Kidney (tissue), 14 donors: ENCODE data around the gene PRKAA2. TPM values are rescaled to one million over a fixed set of nuclear protein-coding genes. Genes with fewer than 3 reads are reported as not detected.
A peak's percentile ranks its signal among the peaks of the same experiment; 100 is the strongest.

Experiments used
- DNase-seq, 5 donors: peaks; one replicate each; pipeline ENCODE4 v3.0.0-alpha.2; 2013 to 2020
- FAIRE-seq: peaks from 2 replicates; lab custom pipeline; 2012; peaks lifted over from hg19 to GRCh38; lab: Jason Lieb, UNC
- H3K27ac ChIP-seq, 2 donors: one replicate each; pipeline ENCODE4 v1.7.0; 2013; ENCODE audit warnings: low read depth in 2 of 2, low read length in 2 of 2, inconsistent platforms in 1 of 2
- H3K27me3 ChIP-seq: one replicate; pipeline ENCODE4 v1.7.1; 2013; ENCODE audit warnings: low read length, inconsistent platforms; ENCODE audit not compliant: control insufficient read depth, insufficient read depth
- H3K36me3 ChIP-seq, 3 donors: one replicate each; pipeline versions ENCODE4 v1.7.0 to v1.7.1; 2013; ENCODE audit warnings: low read length in 3 of 3, control low read depth in 1 of 3, inconsistent platforms in 1 of 3; ENCODE audit not compliant: insufficient read depth in 3 of 3, control insufficient read depth in 2 of 3
- H3K4me1 ChIP-seq, 3 donors: one replicate each; pipeline versions ENCODE4 v1.7.0 to v1.7.1; 2013; ENCODE audit warnings: low read length in 3 of 3, inconsistent platforms in 1 of 3, low read depth in 1 of 3; ENCODE audit not compliant: control insufficient read depth in 2 of 3, insufficient read depth in 2 of 3
- H3K4me3 ChIP-seq, 3 donors: one replicate each; pipeline versions ENCODE4 v1.7.0 to v1.8.1; 2013; ENCODE audit warnings: low read length in 3 of 3, control low read depth in 1 of 3, inconsistent platforms in 1 of 3
- H3K9ac ChIP-seq, 3 donors: one replicate each; pipeline versions ENCODE4 v1.7.0 to v1.7.1; 2013; ENCODE audit warnings: low read length in 3 of 3, control low read depth in 1 of 3, inconsistent platforms in 1 of 3
- H3K9me3 ChIP-seq, 3 donors: one replicate each; pipeline versions ENCODE4 v1.7.0 to v1.7.1; 2013; ENCODE audit warnings: low read length in 3 of 3, control low read depth in 1 of 3, inconsistent platforms in 1 of 3; ENCODE audit not compliant: control insufficient read depth in 2 of 3, insufficient read depth in 1 of 3
- intact Hi-C: fragments of 100-400 bp; cut with DNase I; formaldehyde crosslinking; loops from one replicate; pipeline ENCODE4 v1.11.1; 2022
- polyA plus RNA-seq: library from polyadenylated mRNA; stranded (reverse); fragments of 350-450 nt; fragmentation: Illumina TruSeq; extraction: RNeasy Lipid Tissue Mini Kit (QIAGEN cat#74804); gene quantifications from one replicate; pipeline ENCODE4 v1.2.3, GENCODE V29; 2014; ENCODE audit warnings: low read depth, low replicate concordance; ENCODE audit not compliant: insufficient read depth
- total RNA-seq: library from RNA; stranded (reverse); fragmentation: NEBNext Ultra II Directional; extraction: Animal tissue kit (Norgen Biotek cat#: 25700); gene quantifications from one replicate; pipeline ENCODE4 v1.2.1, GENCODE V29; 2021
- TF ChIP-seq, protein P1 (sequence below): IDR thresholded peaks from 3 replicates; pipeline ENCODE4 v1.5.1; 2012; ENCODE audit warnings: mild to moderate bottlenecking, moderate library complexity, borderline replicate concordance; ENCODE audit not compliant: insufficient read depth; ENCODE audit errors: extremely low read depth
- donor health status: control.
- donor health status: control.
- donor health status: control.
- donor health status: control.
- donor health status: control.
- donor health status: DM: yes; HTN: yes; CAD: no.
- donor health status: Normal renal cell carcinoma (clear cell type).

PRKAA2 gene
- total and polyA plus RNA-seq, 2 donors from 2014 or later = 7.0 to 11.6 TPM

DNA sequence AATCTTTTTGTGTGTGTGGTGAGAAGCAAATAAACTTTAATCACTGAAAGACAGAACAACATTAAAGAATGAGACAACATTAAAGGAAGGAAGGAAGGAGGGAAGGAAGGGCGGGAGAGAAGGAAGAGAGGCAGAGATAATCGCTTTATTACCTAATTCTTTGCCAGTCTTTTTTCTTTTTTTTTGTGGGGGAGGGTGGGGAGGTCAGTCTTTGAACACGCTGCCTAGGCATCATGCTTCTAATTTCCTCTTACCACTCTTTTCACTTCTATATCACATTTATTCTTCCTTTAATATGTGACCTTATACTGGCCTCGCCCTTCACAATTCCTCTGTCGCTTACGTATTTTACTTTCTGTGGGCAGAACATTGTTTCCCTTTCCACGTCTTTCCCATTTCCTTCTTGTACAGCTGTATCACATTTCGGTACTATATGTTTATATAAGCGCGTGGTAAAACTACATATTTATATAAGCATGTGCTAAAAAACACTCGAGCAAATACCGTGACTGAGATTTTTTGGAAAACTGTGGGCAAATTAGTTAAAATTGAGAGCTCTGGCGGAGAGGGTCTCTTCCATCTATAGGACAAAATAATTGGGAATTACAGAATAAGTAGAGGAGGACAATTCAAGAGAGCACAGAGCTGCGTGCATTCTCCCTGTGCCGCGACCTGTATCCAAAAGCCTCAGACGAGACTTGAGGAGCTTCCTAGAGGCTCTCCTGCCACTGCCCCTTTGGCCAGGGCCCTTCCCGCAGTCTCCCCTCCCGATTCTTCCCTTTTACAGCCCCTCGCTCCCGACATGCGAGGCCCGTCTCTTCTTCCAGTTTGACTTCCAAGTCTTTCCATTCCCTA is 823 bp upstream of the PRKAA2 start:
- Histone ChIP-seq H3K4me1 (peaks cover 3 to 11% (median 5%) of the 10 kb centered on the region in 3 donors), H3K36me3 (no peaks in the 10 kb centered on the region), H3K9me3 (no peaks in the 10 kb centered on the region), H3K4me3 (peak overlapping the region; percentile 53 to 71 (median 59)), H3K9ac (peak overlapping the region; percentile 9 to 74 (median 70)), H3K27me3 (peaks cover 4% of the 10 kb centered on the region), H3K27ac (peak overlapping the region; percentile 87 to 89)
- intact Hi-C loops = no loop called here
- TF ChIP-seq, protein P1, sequence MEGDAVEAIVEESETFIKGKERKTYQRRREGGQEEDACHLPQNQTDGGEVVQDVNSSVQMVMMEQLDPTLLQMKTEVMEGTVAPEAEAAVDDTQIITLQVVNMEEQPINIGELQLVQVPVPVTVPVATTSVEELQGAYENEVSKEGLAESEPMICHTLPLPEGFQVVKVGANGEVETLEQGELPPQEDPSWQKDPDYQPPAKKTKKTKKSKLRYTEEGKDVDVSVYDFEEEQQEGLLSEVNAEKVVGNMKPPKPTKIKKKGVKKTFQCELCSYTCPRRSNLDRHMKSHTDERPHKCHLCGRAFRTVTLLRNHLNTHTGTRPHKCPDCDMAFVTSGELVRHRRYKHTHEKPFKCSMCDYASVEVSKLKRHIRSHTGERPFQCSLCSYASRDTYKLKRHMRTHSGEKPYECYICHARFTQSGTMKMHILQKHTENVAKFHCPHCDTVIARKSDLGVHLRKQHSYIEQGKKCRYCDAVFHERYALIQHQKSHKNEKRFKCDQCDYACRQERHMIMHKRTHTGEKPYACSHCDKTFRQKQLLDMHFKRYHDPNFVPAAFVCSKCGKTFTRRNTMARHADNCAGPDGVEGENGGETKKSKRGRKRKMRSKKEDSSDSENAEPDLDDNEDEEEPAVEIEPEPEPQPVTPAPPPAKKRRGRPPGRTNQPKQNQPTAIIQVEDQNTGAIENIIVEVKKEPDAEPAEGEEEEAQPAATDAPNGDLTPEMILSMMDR = no peak
- DNase-seq (peak in 1 of 5 donors; percentile 50), FAIRE-seq (no peak)

- Histone ChIP-seq H3K36me3 (no peaks in the 10 kb centered on the region), H3K9ac (peak overlapping the region; percentile 71 to 97 (median 86)), H3K4me1 (peaks cover 3 to 16% (median 5%) of the 10 kb centered on the region in 3 donors), H3K27me3 (peaks cover 4% of the 10 kb centered on the region), H3K4me3 (peak overlapping the region; percentile 85 to 97 (median 85)), H3K9me3 (no peaks in the 10 kb centered on the region), H3K27ac (peak overlapping the region; percentile 86 to 88)
- TF ChIP-seq, protein P1 = no peak
- intact Hi-C loops = no loop called here
- no peak for FAIRE-seq
- peak; percentile 41 to 69 (median 60) for DNase-seq
Observed at GRCh38 chr1:56645677-56646305, 677 bp downstream of the PRKAA2 start.

DNA sequence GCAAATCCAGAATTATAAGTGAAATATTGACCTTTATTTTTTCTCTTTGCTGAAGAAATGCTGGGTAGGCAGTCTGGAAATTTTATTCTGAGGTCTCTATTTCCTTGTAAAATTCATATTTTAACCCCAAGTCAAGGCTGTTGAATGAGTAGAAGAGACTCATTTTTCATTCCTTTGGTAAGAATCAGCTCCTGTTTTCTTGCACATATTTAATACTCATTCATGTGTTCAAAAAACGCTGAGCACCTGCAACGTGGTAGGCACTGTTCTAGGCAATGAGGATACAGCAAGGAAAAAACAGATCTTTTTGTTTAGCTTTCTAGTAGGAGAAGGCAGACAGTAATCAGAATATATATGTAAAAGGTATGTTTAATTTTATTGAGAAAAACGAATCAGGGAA is 1.5 kb downstream of the PRKAA2 start:
- H3K9me3 ChIP-seq = no peaks in the 10 kb centered on the region
- H3K27ac ChIP-seq = peak overlapping the region; percentile 86 to 88
- H3K4me3 ChIP-seq = peak overlapping the region; percentile 3 to 97 (median 85)
- H3K36me3 ChIP-seq = no peaks in the 10 kb centered on the region
- FAIRE-seq (no peak), DNase-seq (peak in 1 of 5 donors; percentile 1)
- TF ChIP-seq, protein P1 = no peak
- H3K9ac ChIP-seq = peak overlapping the region in 1 of 3 donors; percentile 86
- H3K4me1 ChIP-seq = peaks cover 3 to 17% (median 5%) of the 10 kb centered on the region in 3 donors
- H3K27me3 ChIP-seq = peaks cover 4% of the 10 kb centered on the region
- intact Hi-C loops = no loop called here
